ENCODE measurements around the gene CSAD.

Gene CSAD

DNA sequence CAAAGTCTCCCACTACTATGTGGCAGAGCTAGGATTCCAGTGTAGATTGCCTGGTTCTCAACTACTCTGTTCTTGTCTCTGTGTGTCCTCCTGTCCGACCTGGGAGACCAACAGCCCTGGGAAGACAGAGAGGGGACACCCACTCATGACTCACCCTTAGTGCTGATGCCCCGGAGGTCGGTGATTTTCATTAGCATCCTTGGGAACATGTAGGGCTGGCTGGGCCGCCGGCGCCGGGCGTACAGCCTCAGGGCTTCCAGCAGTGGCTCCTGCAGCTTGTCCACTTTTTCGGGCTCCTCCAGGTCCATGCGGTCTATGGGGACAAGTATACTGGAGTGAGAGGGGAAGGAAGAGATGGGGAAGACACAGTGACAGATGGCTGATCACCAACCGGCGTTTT lies 32.2 kb upstream of the CSAD start:
- TF ChIP-seq TAF1 (IDR thresholded peaks at IDR 0.05; ENCODE audit: borderline replicate concordance, insufficient read depth, low read length) (no peak), SIN3A (IDR thresholded peaks at IDR 0.05; ENCODE audit: borderline replicate concordance, insufficient read depth, low read length) (no peak), POLR2AphosphoS5 (IDR thresholded peaks at IDR 0.05; ENCODE audit: low read depth, low read length) (no peak), FOXP2 (optimal IDR thresholded peaks at IDR 0.05; ENCODE audit: borderline replicate concordance, extremely low read depth, extremely low read length, insufficient read depth) (no peak)
- TF ChIP-seq, protein P1, sequence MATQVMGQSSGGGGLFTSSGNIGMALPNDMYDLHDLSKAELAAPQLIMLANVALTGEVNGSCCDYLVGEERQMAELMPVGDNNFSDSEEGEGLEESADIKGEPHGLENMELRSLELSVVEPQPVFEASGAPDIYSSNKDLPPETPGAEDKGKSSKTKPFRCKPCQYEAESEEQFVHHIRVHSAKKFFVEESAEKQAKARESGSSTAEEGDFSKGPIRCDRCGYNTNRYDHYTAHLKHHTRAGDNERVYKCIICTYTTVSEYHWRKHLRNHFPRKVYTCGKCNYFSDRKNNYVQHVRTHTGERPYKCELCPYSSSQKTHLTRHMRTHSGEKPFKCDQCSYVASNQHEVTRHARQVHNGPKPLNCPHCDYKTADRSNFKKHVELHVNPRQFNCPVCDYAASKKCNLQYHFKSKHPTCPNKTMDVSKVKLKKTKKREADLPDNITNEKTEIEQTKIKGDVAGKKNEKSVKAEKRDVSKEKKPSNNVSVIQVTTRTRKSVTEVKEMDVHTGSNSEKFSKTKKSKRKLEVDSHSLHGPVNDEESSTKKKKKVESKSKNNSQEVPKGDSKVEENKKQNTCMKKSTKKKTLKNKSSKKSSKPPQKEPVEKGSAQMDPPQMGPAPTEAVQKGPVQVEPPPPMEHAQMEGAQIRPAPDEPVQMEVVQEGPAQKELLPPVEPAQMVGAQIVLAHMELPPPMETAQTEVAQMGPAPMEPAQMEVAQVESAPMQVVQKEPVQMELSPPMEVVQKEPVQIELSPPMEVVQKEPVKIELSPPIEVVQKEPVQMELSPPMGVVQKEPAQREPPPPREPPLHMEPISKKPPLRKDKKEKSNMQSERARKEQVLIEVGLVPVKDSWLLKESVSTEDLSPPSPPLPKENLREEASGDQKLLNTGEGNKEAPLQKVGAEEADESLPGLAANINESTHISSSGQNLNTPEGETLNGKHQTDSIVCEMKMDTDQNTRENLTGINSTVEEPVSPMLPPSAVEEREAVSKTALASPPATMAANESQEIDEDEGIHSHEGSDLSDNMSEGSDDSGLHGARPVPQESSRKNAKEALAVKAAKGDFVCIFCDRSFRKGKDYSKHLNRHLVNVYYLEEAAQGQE (IDR thresholded peaks at IDR 0.05; ENCODE audit: insufficient read depth in 1 of 2, low read depth in 2 of 2, low read length in 2 of 2) = no peak

DNA sequence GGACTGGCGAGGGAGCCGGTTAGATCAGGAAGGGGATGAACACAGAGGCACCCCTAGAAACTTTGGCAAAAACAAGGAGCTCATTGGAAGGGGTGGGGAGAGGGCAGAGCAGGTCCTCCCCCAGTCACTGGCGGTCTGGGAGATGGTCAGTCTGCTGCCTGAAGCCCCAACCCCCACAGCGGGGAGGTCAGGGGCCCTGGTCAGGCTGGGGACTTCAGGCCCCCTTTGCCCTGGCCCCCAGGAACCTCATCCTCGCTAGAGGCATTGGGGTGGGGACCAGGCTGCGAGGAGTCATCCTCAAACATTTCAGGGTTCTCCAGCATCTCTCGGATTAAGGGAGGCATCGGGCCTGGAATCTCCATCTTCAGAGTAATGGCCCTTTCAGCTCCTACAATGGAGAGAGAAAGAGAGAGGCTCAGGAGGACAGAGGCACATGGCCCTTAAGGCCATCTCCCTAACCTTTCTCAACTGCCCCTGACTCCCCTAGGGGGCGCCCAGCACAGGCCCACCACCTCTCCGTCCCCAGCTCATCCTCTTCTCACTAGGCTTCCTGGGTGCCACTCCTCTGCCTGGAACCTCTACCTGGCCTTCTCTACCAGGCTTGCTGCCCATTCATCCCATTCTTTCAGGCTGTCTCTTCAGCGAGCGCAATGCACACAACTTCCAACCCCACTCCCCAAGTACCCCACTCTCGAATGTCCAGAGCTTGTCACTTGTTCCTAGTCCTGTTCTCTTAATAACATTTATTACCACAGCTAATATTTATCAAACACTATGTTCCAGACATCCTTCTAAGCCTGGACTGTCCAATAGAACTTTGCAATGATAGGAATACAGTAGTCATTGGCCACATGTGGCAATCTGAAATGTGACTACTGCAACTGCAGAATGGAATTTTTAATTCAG lies 31.0 kb upstream of the CSAD start:
- TF ChIP-seq, protein P1 (IDR thresholded peaks at IDR 0.05; ENCODE audit: insufficient read depth in 1 of 2, low read depth in 2 of 2, low read length in 2 of 2) = no peak
- TF ChIP-seq SIN3A (IDR thresholded peaks at IDR 0.05; ENCODE audit: borderline replicate concordance, insufficient read depth, low read length) = no peak
- no peak for TF ChIP-seq FOXP2 (optimal IDR thresholded peaks at IDR 0.05; ENCODE audit: borderline replicate concordance, extremely low read depth, extremely low read length, insufficient read depth)
- no peak for TF ChIP-seq POLR2AphosphoS5 (IDR thresholded peaks at IDR 0.05; ENCODE audit: low read depth, low read length)
- TF ChIP-seq TAF1 (IDR thresholded peaks at IDR 0.05; ENCODE audit: borderline replicate concordance, insufficient read depth, low read length) = no peak

DNA sequence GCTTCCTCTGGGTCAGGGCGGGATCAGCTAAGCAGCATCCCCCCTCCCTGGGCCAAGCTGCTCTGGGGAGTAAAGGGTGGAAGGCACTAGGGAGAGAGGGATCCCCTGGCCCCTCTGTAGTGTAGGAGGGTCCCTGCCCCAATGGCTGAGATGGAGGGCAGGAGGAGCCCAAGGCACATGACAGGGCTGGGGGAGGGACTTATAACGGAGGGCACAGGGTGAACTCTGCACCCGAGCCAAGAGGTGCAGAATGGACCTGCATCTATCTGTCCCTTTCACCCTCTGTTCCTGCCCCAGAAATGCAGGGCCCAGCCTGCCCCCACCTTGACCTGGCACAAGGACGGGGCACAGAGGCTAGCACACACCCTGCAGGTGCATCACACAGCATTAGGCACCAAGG lies 30.1 kb upstream of the CSAD start:
- TF ChIP-seq FOXP2 (optimal IDR thresholded peaks at IDR 0.05; ENCODE audit: borderline replicate concordance, extremely low read depth, extremely low read length, insufficient read depth) (no peak), POLR2AphosphoS5 (IDR thresholded peaks at IDR 0.05; ENCODE audit: low read depth, low read length) (no peak), TAF1 (IDR thresholded peaks at IDR 0.05; ENCODE audit: borderline replicate concordance, insufficient read depth, low read length) (no peak), SIN3A (IDR thresholded peaks at IDR 0.05; ENCODE audit: borderline replicate concordance, insufficient read depth, low read length) (no peak)

DNA sequence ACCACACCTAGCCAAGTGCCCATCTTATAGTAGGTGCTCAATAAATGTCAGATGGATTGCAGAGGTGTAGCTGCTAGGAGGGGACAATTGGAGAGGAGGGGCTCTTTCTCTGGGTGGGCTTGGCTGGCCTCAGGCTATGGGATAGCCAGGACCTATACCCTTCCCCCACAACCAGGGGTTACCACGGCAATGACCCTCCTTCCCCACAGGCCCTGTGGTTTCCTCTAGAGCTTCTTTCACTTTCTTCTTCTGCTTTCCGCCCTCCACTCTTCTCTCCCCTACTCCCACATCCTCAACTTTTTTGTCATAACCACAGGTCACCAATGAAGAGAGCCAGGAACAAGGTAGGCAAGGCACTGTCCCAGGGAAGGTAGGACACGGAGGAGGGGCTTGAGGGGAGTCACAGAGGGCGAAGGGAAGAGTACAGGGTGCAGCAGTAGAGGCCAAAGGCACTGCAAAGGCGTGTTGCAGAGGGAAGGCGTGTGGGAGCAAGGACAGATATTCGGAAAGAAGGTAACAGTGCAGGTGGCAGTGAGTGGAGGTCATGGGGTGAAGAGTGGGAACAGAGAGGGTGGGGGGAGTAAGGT lies 28.2 kb upstream of the CSAD start:
- TF ChIP-seq, protein P1 (IDR thresholded peaks at IDR 0.05; ENCODE audit: insufficient read depth in 1 of 2, low read depth in 2 of 2, low read length in 2 of 2) = no peak
- TF ChIP-seq POLR2AphosphoS5 (IDR thresholded peaks at IDR 0.05; ENCODE audit: low read depth, low read length) (no peak), TAF1 (IDR thresholded peaks at IDR 0.05; ENCODE audit: borderline replicate concordance, insufficient read depth, low read length) (no peak), FOXP2 (optimal IDR thresholded peaks at IDR 0.05; ENCODE audit: borderline replicate concordance, extremely low read depth, extremely low read length, insufficient read depth) (no peak), SIN3A (IDR thresholded peaks at IDR 0.05; ENCODE audit: borderline replicate concordance, insufficient read depth, low read length) (no peak)

DNA sequence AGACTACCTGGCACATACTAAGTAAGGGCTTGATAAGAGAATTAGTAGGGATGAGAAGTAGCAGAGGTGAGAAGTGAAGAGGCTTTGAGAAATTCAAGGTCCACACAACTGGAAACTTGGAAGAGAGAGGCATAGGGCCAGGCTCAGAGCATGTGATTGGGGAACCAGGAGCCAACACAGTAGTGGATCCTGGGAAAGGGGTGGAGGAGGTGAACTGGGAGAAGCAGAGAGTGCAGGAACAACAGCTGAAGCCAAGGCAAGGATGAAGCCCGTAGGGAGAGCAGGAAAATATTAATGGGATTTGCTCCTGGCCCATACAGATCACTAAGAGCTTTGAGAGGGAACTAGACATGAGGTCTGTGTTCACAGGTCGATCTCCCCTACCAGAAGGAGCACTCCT lies 27.7 kb upstream of the CSAD start:
- no peak for TF ChIP-seq TAF1 (IDR thresholded peaks at IDR 0.05; ENCODE audit: borderline replicate concordance, insufficient read depth, low read length)
- no peak for TF ChIP-seq POLR2AphosphoS5 (IDR thresholded peaks at IDR 0.05; ENCODE audit: low read depth, low read length)
- no peak for TF ChIP-seq SIN3A (IDR thresholded peaks at IDR 0.05; ENCODE audit: borderline replicate concordance, insufficient read depth, low read length)
- no peak for TF ChIP-seq FOXP2 (optimal IDR thresholded peaks at IDR 0.05; ENCODE audit: borderline replicate concordance, extremely low read depth, extremely low read length, insufficient read depth)
- TF ChIP-seq, protein P1 (IDR thresholded peaks at IDR 0.05; ENCODE audit: insufficient read depth in 1 of 2, low read depth in 2 of 2, low read length in 2 of 2) = no peak

Measured in PFSK-1 (cell line).